Heart right ventricle (tissue), 16 donors: ENCODE measurements around the gene RGS7BP. TPM values are rescaled to one million over a fixed set of nuclear protein-coding genes. Genes with fewer than 3 reads are reported as not detected.

Source experiments
- ATAC-seq, 8 donors: fragments of 200-7000 bp; cut with Tn5 transposase; one replicate each; pipeline ENCODE4 v1.9.1; 2020; ENCODE audit warnings: mild to moderate bottlenecking in 8 of 8, moderate library complexity in 8 of 8, moderate number of reproducible peaks in 1 of 8
- DNase-seq, 2 donors: peaks; one replicate each; pipeline ENCODE4 v3.0.0-alpha.2; 2020
- H3K27ac ChIP-seq, 10 donors: fragments of 200-600 bp; sonication (generic) in 2 of 10; one replicate each; pipeline versions ENCODE4 v1.5.0 to v1.8.0; 2020 to 2022; ENCODE audit warnings: mild to moderate bottlenecking in 3 of 10
- H3K27me3 ChIP-seq, 7 donors: fragments of 200-600 bp; one replicate each; pipeline ENCODE4 v1.8.0; 2021 to 2022; ENCODE audit warnings: mild to moderate bottlenecking in 2 of 7
- H3K36me3 ChIP-seq, 9 donors: fragments of 200-600 bp; sonication (generic) in 1 of 9; one replicate each; pipeline versions ENCODE4 v1.5.0 to v1.8.0; 2020 to 2022; ENCODE audit warnings: mild to moderate bottlenecking in 2 of 9
- H3K4me1 ChIP-seq, 9 donors: fragments of 200-600 bp; sonication (generic) in 1 of 9; one replicate each; pipeline versions ENCODE4 v1.5.0 to v1.8.0; 2020 to 2022; ENCODE audit warnings: mild to moderate bottlenecking in 4 of 9
- H3K4me3 ChIP-seq, 10 donors: fragments of 200-600 bp; sonication (generic) in 2 of 10; one replicate each; pipeline versions ENCODE4 v1.5.0 to v1.8.0; 2020 to 2022; ENCODE audit warnings: mild to moderate bottlenecking in 7 of 10, moderate library complexity in 2 of 10
- H3K9me3 ChIP-seq, 11 donors: fragments of 200-600 bp in 10 of 11; sonication (generic) in 2 of 11; one replicate each; pipeline versions ENCODE4 v1.5.0 to v1.8.0; 2013 to 2022; ENCODE audit warnings: mild to moderate bottlenecking in 2 of 11, control low read depth in 1 of 11, moderate library complexity in 1 of 11
- WGBS, 2 donors: extraction: QIAGEN DNeasy Blood & Tissue Kit; methylation state at CpG; one replicate each; pipeline ENCODE4 v1.1.7; 2013; ENCODE audit warnings: inconsistent platforms in 1 of 2; 5-methylcytosine and 5-hydroxymethylcytosine counted together
- intact Hi-C, 10 donors: fragments of 100-400 bp; cut with DNase I; formaldehyde crosslinking; loops; one replicate each; pipeline versions ENCODE4 v1.11.1 to v1.14.2; 2022
- polyA plus RNA-seq, 2 donors: library from polyadenylated mRNA; stranded (reverse); fragments of 200-250 nt; gene quantifications; one replicate each; pipeline ENCODE4 v1.2.3, GENCODE V29; 2013
- total RNA-seq, 10 donors: library from RNA; stranded (reverse); fragmentation: NEBNext Ultra II Directional in 3 of 10; extraction: Animal tissue kit (Norgen Biotek cat#: 25700) in 3 of 10; gene quantifications; one replicate each; pipeline versions ENCODE4 v1.2.1 to v1.2.4, GENCODE V29; 2021 to 2023
- TF ChIP-seq, protein P1 (sequence below), 9 donors: fragments of 200-600 bp; sonication (generic) in 2 of 9; IDR thresholded peaks; one replicate each; pipeline versions ENCODE4 v1.5.0 to v1.8.0; 2021 to 2022; ENCODE audit warnings: antibody characterized with exemption in 9 of 9, mild to moderate bottlenecking in 5 of 9, moderate library complexity in 1 of 9
- donor health status: Arrhythmogenic right ventricular cardiomyopathy.
- donor health status: ischemic (EF 13 %, LVEDD 7.1; RV severe dilation, severe dysfunction).
- donor health status: healthy with polysubstance abuse.
- donor health status: DM: no; HTN: yes; CAD: no.
- donor health status: DM: no; HTN: no; CAD: no.
- donor health status: ischemic (EF 25% LVEDD 6.9; RV normal size, moderate dysfunction).
- donor health status: ischemic (EF 25% LVEDD 5.7; RV mildly dilated, moderate dysfunction).
- donor health status: healthy.
- donor health status: DM: yes; HTN: yes; CAD: no.
- donor health status: Ischemic cardiomyopathy.
- donor health status: ischemic (EF 35%, LVEDD 5.7; RV mildly dilated, moderate dysfunction).
- donor health status: nonischemic (EF 11% LVEDD 7.7; RV severe dilation, severe dysfunction).
- donor health status: DM: yes; HTN: yes; CAD: no.
- donor health status: PGD.
- donor health status: ischemic (EF 29% LVEDD 5.4; RV normal size, mild dysfunction).
- donor health status: nonischemic (EF 23%, LVEDD 6.1; RV moderate dilation, normal function).

RGS7BP gene
- total and polyA plus RNA-seq, 12 donors: 0.07 to 3.1 (median 1.5) TPM

GRCh38 chr5:64632251-64632650 is 126.4 kb downstream of the RGS7BP start:
- Histone ChIP-seq H3K4me3 (no peak overlapping the region), H3K4me1 (peaks cover 0 to 6% (median 0%) of the 10 kb centered on the region in 9 donors), H3K27ac (no peak overlapping the region), H3K9me3 (no peaks in the 10 kb centered on the region), H3K36me3 (no peaks in the 10 kb centered on the region), H3K27me3 (peaks cover 0 to 32% (median 0%) of the 10 kb centered on the region in 7 donors)
- TF ChIP-seq, protein P1, sequence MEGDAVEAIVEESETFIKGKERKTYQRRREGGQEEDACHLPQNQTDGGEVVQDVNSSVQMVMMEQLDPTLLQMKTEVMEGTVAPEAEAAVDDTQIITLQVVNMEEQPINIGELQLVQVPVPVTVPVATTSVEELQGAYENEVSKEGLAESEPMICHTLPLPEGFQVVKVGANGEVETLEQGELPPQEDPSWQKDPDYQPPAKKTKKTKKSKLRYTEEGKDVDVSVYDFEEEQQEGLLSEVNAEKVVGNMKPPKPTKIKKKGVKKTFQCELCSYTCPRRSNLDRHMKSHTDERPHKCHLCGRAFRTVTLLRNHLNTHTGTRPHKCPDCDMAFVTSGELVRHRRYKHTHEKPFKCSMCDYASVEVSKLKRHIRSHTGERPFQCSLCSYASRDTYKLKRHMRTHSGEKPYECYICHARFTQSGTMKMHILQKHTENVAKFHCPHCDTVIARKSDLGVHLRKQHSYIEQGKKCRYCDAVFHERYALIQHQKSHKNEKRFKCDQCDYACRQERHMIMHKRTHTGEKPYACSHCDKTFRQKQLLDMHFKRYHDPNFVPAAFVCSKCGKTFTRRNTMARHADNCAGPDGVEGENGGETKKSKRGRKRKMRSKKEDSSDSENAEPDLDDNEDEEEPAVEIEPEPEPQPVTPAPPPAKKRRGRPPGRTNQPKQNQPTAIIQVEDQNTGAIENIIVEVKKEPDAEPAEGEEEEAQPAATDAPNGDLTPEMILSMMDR (IDR thresholded peaks at IDR 0.05): no peak
- ATAC-seq (no peak), DNase-seq (no peak)
- intact Hi-C loops: loop anchor here in 5 of 10 donors (5.0 to 10.0 kb wide), 2 partner anchors 150 to 853 kb away; partner anchors contain the start of gene ADAMTS6 (in 4 of the 5)
- WGBS, 2 donors: 35 to 38% methylated on average over 3 of the region's 3 CpGs

DNA sequence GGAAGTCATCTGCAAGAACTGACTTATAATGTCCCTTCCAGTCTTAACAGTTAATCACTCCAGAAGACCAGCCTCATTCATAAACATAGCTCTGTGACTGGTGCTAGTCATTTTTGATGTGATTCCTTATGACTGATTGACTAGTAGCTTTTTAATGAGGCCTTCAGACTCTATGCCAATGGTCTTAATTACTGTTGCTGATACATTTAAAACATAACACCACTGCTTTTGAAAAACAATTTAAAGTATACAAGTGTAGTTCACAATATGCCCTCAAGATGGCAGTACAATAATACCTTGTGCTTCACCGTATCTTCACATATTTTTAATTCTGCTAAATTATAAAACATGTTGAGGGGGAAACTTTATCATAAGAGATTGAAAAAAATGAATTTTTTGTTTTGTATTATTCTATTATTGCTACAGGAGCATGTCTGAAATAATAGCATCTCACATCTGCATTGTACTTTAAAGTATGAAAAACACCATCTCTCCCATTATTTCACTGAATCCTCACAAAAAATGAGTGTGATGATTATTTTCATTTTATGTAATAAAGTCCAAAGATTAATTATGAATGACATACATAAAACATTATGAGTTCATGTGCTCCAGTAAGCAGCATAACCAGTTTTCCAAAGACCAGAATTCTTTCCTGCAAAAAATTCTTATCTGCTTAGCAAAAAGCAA is 129.3 kb downstream of the RGS7BP start:
- Histone ChIP-seq H3K4me1 (peaks cover 0 to 6% (median 0%) of the 10 kb centered on the region in 9 donors), H3K36me3 (no peaks in the 10 kb centered on the region), H3K9me3 (no peaks in the 10 kb centered on the region), H3K4me3 (no peak overlapping the region), H3K27ac (no peak overlapping the region), H3K27me3 (peaks cover 0 to 36% (median 0%) of the 10 kb centered on the region in 7 donors)
- TF ChIP-seq, protein P1 (IDR thresholded peaks at IDR 0.05): peak; percentile 60 to 86 (median 83)
- intact Hi-C loops: loop anchor here (1.0 to 10.0 kb wide), 7 partner anchors 147 to 852 kb away; partner anchors contain the start of gene ADAMTS6 (in 6 of the 10)
- DNase-seq (no peak), ATAC-seq (no peak)
- 0 to 1% methylated on average over 1 of the region's 1 CpG for WGBS, 2 donors

- TF ChIP-seq, protein P1 (IDR thresholded peaks at IDR 0.05): no peak
- ATAC-seq (no peak), DNase-seq (no peak)
- H3K36me3 ChIP-seq: no peaks in the 10 kb centered on the region
- peaks cover 0 to 6% (median 0%) of the 10 kb centered on the region in 9 donors for H3K4me1 ChIP-seq
- H3K27ac ChIP-seq: no peak overlapping the region
- 56 to 59% methylated on average over 9 of the region's 9 CpGs for WGBS, 2 donors
- no peak overlapping the region for H3K4me3 ChIP-seq
- intact Hi-C loops: loop anchor here in 7 of 10 donors (5.0 to 10.0 kb wide), 3 partner anchors 845 to 850 kb away; partner anchors contain the start of gene ADAMTS6 (in 6 of the 7)
- peaks cover 0 to 33% (median 0%) of the 10 kb centered on the region in 7 donors for H3K27me3 ChIP-seq
- H3K9me3 ChIP-seq: no peaks in the 10 kb centered on the region
Measured at GRCh38 chr5:64637144-64637543, 131.3 kb downstream of the RGS7BP start.

DNA sequence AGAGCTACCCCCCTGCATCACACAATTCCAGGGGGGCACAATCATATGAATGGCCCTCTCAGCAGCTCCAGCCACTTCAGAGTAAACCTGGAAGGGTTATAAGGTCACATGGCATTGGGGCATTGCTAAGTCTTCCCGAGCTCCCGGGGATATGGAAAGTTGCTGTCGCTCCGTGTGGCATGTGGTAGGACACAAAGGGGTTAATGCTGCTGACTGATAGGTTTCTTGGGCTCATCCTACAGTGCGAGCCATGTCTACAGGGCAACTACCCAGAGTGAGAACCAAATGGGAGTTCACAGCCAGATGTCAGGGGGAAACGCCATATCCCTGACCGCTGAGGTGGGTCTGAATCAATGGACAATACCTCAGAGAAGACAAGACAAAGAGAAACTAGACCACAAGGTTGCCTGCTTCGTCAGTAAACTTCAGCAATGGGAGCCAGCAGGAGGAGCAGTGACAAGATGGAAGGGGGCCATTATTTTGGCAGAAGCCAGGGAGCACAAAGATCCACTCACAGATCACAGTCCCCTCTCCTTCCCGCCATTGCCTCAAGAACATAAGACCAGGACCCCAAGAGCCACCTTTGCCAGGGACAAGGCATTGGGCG is 132.1 kb downstream of the RGS7BP start:
- TF ChIP-seq, protein P1 (IDR thresholded peaks at IDR 0.05): no peak
- no peaks in the 10 kb centered on the region for H3K9me3 ChIP-seq
- H3K4me3 ChIP-seq: no peak overlapping the region
- no peak overlapping the region for H3K27ac ChIP-seq
- peaks cover 0 to 6% (median 0%) of the 10 kb centered on the region in 9 donors for H3K4me1 ChIP-seq
- H3K36me3 ChIP-seq: no peaks in the 10 kb centered on the region
- DNase-seq: no peak
- no peak for ATAC-seq
- intact Hi-C loops: loop anchor here in 7 of 10 donors (5.0 to 10.0 kb wide), 3 partner anchors 844 to 849 kb away; partner anchors contain the start of gene ADAMTS6 (in 6 of the 7)
- 58 to 66% methylated on average over 10 of the region's 10 CpGs for WGBS, 2 donors
- peaks cover 0 to 25% (median 0%) of the 10 kb centered on the region in 7 donors for H3K27me3 ChIP-seq
